SU-DHL-6 (cell line): ENCODE data around the gene NEK10.

Source experiments
- EZH2phosphoT487 ChIP-seq: fragments of 200-600 bp; sonication (generic), shearing (Covaris generic); conservative IDR thresholded peaks from 2 replicates; pipeline ENCODE4 v1.6.1; 2018; ENCODE audit warnings: mild to moderate bottlenecking, antibody characterized with exemption, low read length, moderate library complexity, mixed read lengths
- TF ChIP-seq, protein P1 (sequence below): fragments of 200-600 bp; sonication (generic); IDR thresholded peaks from one replicate; pipeline ENCODE4 v1.5.1; 2017; ENCODE audit warnings: antibody characterized with exemption, mild to moderate bottlenecking, low read length, moderate library complexity; ENCODE audit not compliant: insufficient read depth, poor library complexity, severe bottlenecking

DNA sequence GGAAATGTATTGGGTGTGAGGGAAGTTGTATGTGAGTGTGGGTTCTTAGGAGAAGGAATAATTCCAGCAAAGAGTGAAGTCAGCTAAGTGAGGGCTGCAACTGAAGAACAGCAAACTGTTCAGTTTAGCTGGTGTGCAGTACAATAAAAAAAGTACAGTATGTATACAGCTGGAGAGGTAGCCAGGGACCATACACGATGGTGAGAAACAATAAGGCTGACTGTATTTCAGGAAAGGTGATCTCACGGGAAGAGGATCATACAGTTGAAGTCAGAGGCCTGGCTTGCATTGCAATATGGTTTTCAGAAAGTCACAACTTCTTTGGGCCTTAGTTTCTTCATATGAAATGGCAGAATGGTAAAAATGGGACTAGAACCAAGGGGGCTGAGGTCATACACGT, 222.4 kb downstream of the NEK10 start:
- TF ChIP-seq, protein P1, sequence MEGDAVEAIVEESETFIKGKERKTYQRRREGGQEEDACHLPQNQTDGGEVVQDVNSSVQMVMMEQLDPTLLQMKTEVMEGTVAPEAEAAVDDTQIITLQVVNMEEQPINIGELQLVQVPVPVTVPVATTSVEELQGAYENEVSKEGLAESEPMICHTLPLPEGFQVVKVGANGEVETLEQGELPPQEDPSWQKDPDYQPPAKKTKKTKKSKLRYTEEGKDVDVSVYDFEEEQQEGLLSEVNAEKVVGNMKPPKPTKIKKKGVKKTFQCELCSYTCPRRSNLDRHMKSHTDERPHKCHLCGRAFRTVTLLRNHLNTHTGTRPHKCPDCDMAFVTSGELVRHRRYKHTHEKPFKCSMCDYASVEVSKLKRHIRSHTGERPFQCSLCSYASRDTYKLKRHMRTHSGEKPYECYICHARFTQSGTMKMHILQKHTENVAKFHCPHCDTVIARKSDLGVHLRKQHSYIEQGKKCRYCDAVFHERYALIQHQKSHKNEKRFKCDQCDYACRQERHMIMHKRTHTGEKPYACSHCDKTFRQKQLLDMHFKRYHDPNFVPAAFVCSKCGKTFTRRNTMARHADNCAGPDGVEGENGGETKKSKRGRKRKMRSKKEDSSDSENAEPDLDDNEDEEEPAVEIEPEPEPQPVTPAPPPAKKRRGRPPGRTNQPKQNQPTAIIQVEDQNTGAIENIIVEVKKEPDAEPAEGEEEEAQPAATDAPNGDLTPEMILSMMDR: no peak
- no peak for TF ChIP-seq EZH2phosphoT487
